SK-N-SH (cell line): ENCODE measurements around the gene UVRAG. TPM values are rescaled to one million over a fixed set of nuclear protein-coding genes. Genes with fewer than 3 reads are reported as not detected.
A peak's percentile ranks its signal among the peaks of the same experiment; 100 is the strongest.

Experiments
- CTCF ChIA-PET: fragments of 300-600, 350-600 bp; formaldehyde crosslinking; extraction: SDS; loops from one replicate; lab custom pipeline; 2021; lab: Yijun Ruan, JAX
- POLR2A ChIA-PET: fragments of 350-600 bp; sonication (Branson Sonifier 250); formaldehyde crosslinking; extraction: SDS; loops from one replicate; lab custom pipeline; 2020; ENCODE audit warnings: antibody characterized with exemption, inconsistent platforms; lab: Yijun Ruan, JAX
- DNase-seq: peaks from one replicate; pipeline ENCODE4 v3.0.0; 2012
- H2AFZ ChIP-seq: fragments of 200-600 bp; sonication (generic); 2 replicates; pipeline ENCODE4 v1.8.1; 2016; ENCODE audit warnings: antibody characterized with exemption, mild to moderate bottlenecking, low read depth
- H3F3A ChIP-seq: fragments of 200-600 bp; sonication (generic); replicated peaks from 2 replicates; pipeline ENCODE3; 2016; ENCODE audit warnings: antibody characterized with exemption, mild to moderate bottlenecking; ENCODE audit not compliant: insufficient read depth
- H3K27ac ChIP-seq, 2 experiments: fragments of 200-500 bp in 1 of 2; fragments of 200-600 bp in 1 of 2; sonication (Bioruptor generic) in 1 of 2; sonication (generic), shearing (Covaris generic) in 1 of 2; 2 replicates each; pipeline versions ENCODE4 v1.5.1 to v1.6.1; 2014 to 2016; ENCODE audit warnings: low read depth in 2 of 2, inconsistent platforms in 1 of 2, low read length in 1 of 2, mild to moderate bottlenecking in 1 of 2, mixed read lengths in 1 of 2
- H3K27me3 ChIP-seq: fragments of 200-600 bp; sonication (generic), shearing (Covaris generic); 2 replicates; pipeline ENCODE4 v1.6.1; 2016; ENCODE audit warnings: mixed run types; ENCODE audit not compliant: insufficient read depth
- H3K36me3 ChIP-seq, 2 experiments: fragments of 200-500 bp in 1 of 2; fragments of 200-600 bp in 1 of 2; sonication (Bioruptor generic) in 1 of 2; sonication (generic) in 1 of 2; replicated peaks in 1 of 2; 2 replicates each; pipeline versions ENCODE3 to v1.5.1; 2014 to 2016; ENCODE audit warnings: low read length in 1 of 2, mild to moderate bottlenecking in 1 of 2; ENCODE audit not compliant: insufficient read depth in 2 of 2, control insufficient read depth in 1 of 2
- H3K4me1 ChIP-seq, 2 experiments: fragments of 200-500 bp in 1 of 2; fragments of 200-600 bp in 1 of 2; sonication (Bioruptor generic) in 1 of 2; sonication (generic), shearing (Covaris generic) in 1 of 2; 2 replicates each; pipeline versions ENCODE4 v1.5.1 to v1.6.1; 2014 to 2016; ENCODE audit warnings: low read depth in 1 of 2, low read length in 1 of 2, mixed run types in 1 of 2; ENCODE audit not compliant: insufficient read depth in 2 of 2, control insufficient read depth in 1 of 2
- H3K4me2 ChIP-seq: fragments of 200-600 bp; sonication (generic), shearing (Covaris generic); 2 replicates; pipeline ENCODE4 v1.6.1; 2017; ENCODE audit warnings: mixed run types
- H3K4me3 ChIP-seq, 2 experiments: fragments of 200-500 bp in 1 of 2; fragments of 200-600 bp in 1 of 2; sonication (Bioruptor generic) in 1 of 2; sonication (generic), shearing (Covaris generic) in 1 of 2; 2 replicates each; pipeline versions ENCODE4 v1.5.1 to v1.8.1; 2014 to 2016; ENCODE audit warnings: low read depth in 2 of 2, inconsistent platforms in 1 of 2, low read length in 1 of 2, mild to moderate bottlenecking in 1 of 2, mixed read lengths in 1 of 2, moderate library complexity in 1 of 2
- H3K79me2 ChIP-seq: fragments of 200-600 bp; sonication (generic); 2 replicates; pipeline ENCODE4 v1.8.1; 2017; ENCODE audit warnings: mild to moderate bottlenecking; ENCODE audit not compliant: insufficient read depth
- H3K9ac ChIP-seq: fragments of 200-600 bp; sonication (generic); 2 replicates; pipeline ENCODE4 v1.6.1; 2017; ENCODE audit warnings: mixed run types
- H3K9me2 ChIP-seq: fragments of 200-600 bp; sonication (generic); 2 replicates; pipeline ENCODE4 v1.6.1; 2017; ENCODE audit warnings: mixed run types
- H3K9me3 ChIP-seq: fragments of 200-600 bp; sonication (generic); 2 replicates; pipeline ENCODE4 v1.6.1; 2017; ENCODE audit warnings: mixed run types, mild to moderate bottlenecking, moderate library complexity
- H4K20me1 ChIP-seq: fragments of 200-600 bp; sonication (generic); 2 replicates; pipeline ENCODE4 v1.6.1; 2017; ENCODE audit warnings: mild to moderate bottlenecking, mixed run types; ENCODE audit not compliant: insufficient read depth
- CTCF ChIP-seq: fragments of 200-600 bp; sonication (generic); IDR thresholded peaks from 2 replicates; pipeline ENCODE4 v1.6.1; 2017; ENCODE audit warnings: antibody characterized with exemption, mild to moderate bottlenecking, moderate library complexity
- EP300 ChIP-seq, 2 experiments: IDR thresholded peaks; 2 replicates each; pipeline versions ENCODE4 v1.4.0 to v1.6.1; 2012; ENCODE audit warnings: borderline replicate concordance in 1 of 2, low read depth in 1 of 2, low read length in 1 of 2
- FOSL2 ChIP-seq: IDR thresholded peaks from 2 replicates; pipeline ENCODE4 v1.4.0; 2012; ENCODE audit warnings: low read depth, mild to moderate bottlenecking, moderate library complexity, borderline replicate concordance
- NFIC ChIP-seq: IDR thresholded peaks from 2 replicates; pipeline ENCODE4 v1.4.0; 2012; ENCODE audit warnings: borderline replicate concordance
- NRF1 ChIP-seq: IDR thresholded peaks from 2 replicates; pipeline ENCODE4 v1.6.1; 2012; ENCODE audit warnings: low read depth, mild to moderate bottlenecking, low read length
- REST ChIP-seq: IDR thresholded peaks from 2 replicates; pipeline ENCODE4 v1.6.1; 2012; ENCODE audit warnings: mild to moderate bottlenecking, low read depth, low read length, moderate library complexity
- SIN3A ChIP-seq: IDR thresholded peaks from 2 replicates; pipeline ENCODE4 v1.6.1; 2012; ENCODE audit warnings: low read depth, mild to moderate bottlenecking, low read length, moderate library complexity, borderline replicate concordance
- TCF12 ChIP-seq: IDR thresholded peaks from 2 replicates; pipeline ENCODE4 v1.4.0; 2012
- TEAD4 ChIP-seq: IDR thresholded peaks from 2 replicates; pipeline ENCODE4 v1.4.0; 2012; ENCODE audit warnings: mild to moderate bottlenecking, borderline replicate concordance; ENCODE audit not compliant: insufficient read depth
- WGBS: methylation state at CpG from one replicate; pipeline ENCODE4 v1.1.6; 2017; ENCODE audit warnings: low lambda C conversion rate; 5-methylcytosine and 5-hydroxymethylcytosine counted together
- polyA plus RNA-seq, 3 experiments: library from polyadenylated mRNA; depleted of rRNA; stranded (reverse); fragments of >200 nt; gene quantifications; 2 replicates each; pipeline ENCODE4 v1.2.3, GENCODE V29; 2012
- TF ChIP-seq, protein P1 (sequence below): IDR thresholded peaks from 2 replicates; pipeline ENCODE4; 2012

The UVRAG gene
- polyA plus RNA-seq, 1 of the 3 experiments (the other 2 are of a cell fraction) = 5.8 TPM

DNA sequence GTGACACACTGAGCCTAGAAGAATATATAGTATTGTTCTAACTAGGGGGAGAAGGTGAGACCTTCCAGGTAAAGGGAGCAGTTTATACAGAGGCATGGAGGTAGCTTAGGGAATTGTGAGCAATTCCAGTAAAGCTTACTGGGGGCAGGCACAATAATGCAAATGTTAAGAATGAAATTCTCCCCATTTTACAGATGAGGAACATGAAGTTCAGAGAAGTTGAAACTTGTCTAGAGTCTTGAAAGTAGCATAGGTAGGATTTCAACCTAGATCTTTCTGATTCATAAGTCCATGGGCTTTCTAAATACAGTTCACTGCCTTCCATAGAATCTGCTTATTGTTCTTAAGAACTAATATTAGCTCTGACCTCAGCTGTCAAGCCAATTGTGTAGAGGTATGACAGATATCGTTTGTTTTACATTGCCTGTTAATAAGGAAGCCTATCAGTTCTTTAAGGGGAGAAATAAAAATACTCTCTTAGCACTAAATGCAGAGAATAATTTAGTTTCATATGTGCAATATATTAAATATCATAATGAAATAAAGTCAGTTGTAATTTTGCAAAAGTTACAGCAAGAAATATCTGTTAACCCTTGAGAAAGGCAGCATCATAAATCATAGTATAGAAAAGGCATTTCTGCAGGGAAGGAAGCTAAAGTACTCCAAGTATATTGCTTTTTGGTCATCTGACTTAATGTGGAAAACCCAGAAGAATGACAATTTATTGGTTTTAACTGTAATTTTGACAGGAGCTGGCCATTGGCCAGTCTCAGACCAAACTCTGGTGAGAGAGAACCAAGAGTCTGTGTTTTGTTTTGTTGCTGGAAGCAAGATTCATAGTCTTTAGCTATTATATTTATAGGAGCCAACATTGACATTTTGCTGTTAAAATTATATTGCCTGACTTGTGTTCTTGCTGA lies 181.8 kb downstream of the UVRAG start:
- DNase-seq = no peak
- WGBS = 91% methylated on average over 1 of the region's 1 CpG
- Histone ChIP-seq H3F3A (no peaks in the 10 kb centered on the region), H3K4me3 (no peak overlapping the region), H3K4me1 (peaks cover 0 to 2% of the 10 kb centered on the region in 2 experiments; a peak in 1 of 4 replicates), H3K36me3 (peaks cover 0 to 16% of the 10 kb centered on the region in 2 experiments), H3K79me2 (no peaks in the 10 kb centered on the region), H2AFZ (no peak overlapping the region), H3K9me2 (no peaks in the 10 kb centered on the region), H3K4me2 (no peak overlapping the region), H3K27ac (peak overlapping the region; percentile 18 to 39; a peak in 2 of 4 replicates), H3K9ac (no peak overlapping the region), H3K27me3 (no peaks in the 10 kb centered on the region), H3K9me3 (peaks cover 16% of the 10 kb centered on the region; the same call in 1 of the 2 replicates), H4K20me1 (no peaks in the 10 kb centered on the region)
- POLR2A ChIA-PET = no interaction called here
- CTCF ChIA-PET = interaction anchor here (1.1 kb wide), 1 partner anchor 129 kb away, joined by 3 read pairs; no protein-coding TSS in a partner anchor
- TF ChIP-seq TCF12 = peak; percentile 42
- TF ChIP-seq NRF1 = no peak
- TF ChIP-seq CTCF = no peak
- peak; percentile 37 to 40; a peak in 1 of 4 replicates for TF ChIP-seq EP300 (IDR thresholded peaks at IDR 0.05; ENCODE audit: borderline replicate concordance in 1 of 2, low read depth in 1 of 2, low read length in 1 of 2)
- TF ChIP-seq SIN3A = no peak
- TF ChIP-seq TEAD4 = peak; percentile 12; the same call in 1 of the 2 replicates
- peak; percentile 28; the same call in 1 of the 2 replicates for TF ChIP-seq NFIC
- TF ChIP-seq, protein P1, sequence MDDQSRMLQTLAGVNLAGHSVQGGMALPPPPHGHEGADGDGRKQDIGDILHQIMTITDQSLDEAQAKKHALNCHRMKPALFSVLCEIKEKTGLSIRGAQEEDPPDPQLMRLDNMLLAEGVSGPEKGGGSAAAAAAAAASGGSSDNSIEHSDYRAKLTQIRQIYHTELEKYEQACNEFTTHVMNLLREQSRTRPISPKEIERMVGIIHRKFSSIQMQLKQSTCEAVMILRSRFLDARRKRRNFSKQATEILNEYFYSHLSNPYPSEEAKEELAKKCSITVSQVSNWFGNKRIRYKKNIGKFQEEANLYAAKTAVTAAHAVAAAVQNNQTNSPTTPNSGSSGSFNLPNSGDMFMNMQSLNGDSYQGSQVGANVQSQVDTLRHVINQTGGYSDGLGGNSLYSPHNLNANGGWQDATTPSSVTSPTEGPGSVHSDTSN = peak; percentile 63
- TF ChIP-seq FOSL2 = no peak
- TF ChIP-seq REST = no peak
